Renal pelvis (tissue), 4 donors: Measurements from ENCODE around the gene TPCN1. TPM values are rescaled to one million over a fixed set of nuclear protein-coding genes. Genes with fewer than 3 reads are reported as not detected.

Source experiments
- DNase-seq: peaks from one replicate; pipeline ENCODE4 v3.0.0-alpha.2; 2013
- polyA plus RNA-seq, 3 donors: library from polyadenylated mRNA; unstranded; fragments of 120-200 nt; gene quantifications; one replicate each; pipeline ENCODE4 v1.2.1, GENCODE V29; 2013; ENCODE audit not compliant: insufficient read length in 3 of 3

The TPCN1 gene
- polyA plus RNA-seq, 3 donors = 32.7 to 49.4 (median 47.8) TPM

DNA sequence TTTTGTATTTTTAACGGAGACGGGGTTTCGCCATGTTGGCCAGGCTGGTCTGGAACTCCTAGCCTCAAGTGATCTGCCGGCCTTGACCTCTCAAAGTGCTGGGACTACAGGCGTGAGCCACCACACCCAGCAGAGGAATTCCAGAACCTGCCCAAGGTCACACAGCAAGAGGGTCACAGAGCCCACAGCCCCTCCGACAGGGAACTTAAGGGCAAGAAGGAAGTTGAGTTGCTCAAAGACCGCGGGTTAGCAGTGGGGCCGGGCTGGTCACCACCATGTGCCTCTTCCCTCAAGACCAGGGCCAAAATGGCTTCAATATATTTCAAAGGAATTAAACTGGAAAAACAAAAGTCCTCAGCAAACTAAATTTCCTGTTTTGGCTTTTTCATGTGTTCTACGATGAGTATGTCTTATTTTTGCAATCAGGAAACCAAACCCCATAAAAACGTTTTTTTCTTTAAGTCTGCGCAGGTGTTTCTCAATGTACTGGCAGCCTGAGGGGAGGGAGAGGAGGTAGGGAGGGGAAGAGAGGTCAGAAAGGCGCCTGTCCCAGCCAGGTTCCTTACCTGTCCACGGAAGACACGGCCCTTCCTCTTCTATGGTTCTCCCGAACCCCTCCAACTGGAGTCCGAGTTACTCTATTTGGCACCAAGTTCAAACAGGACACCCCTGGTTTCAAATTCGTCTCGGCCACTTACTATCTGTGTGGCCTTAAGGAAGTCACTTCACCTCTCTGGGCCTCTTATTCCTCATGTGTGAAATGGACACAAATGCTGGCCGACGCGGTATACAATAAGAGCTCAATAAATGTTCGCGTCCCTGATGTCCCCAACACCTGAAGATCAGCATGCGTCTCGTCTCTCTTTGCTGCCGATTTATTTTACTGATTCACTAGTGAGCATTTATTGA, 112.9 kb downstream of the TPCN1 start:
- no peak for DNase-seq

DNA sequence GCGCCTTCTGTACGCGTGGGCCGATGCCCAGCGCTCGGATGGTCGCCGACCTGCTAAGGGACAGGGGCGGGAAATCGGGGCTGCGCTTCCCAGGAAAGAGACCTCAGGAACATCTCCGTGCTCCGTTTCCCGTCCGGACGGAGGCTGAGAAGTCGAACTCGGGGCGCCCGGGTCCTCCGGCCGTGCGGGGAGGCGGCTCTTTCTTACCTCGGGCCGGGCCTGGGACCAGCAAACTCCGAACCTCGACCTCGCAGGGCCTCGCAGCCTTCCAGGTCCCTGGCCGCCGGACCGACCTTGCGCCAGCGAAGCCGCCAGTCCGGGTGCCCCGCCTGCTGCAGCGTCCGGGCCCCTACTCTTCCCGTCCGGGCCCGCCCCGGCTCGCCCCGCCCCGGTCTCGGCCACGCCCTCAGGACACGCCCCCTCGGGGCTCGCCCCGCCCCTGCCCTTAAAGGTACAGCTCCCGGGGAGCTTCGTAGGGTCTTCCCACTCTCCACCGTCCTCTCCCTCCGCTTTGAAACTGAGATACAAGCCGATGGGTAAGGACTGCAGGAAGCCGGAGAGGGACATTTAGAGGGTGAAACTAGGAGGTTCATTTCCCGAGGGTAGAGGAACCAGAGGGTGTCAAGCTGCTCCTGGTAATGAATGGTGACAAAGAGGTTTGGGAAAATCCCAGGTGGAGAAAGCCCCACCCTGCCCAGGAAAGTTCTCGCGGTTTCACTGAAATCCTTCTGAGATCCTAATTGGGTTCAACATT, 113.7 kb downstream of the TPCN1 start, which contains the start of gene SLC8B1:
SLC8B1 (minus strand) TSS at position 324 of the 754 bp plus-strand sequence. CDS start 2,231 bp downstream, outside the sequence.
- peak; percentile 76 for DNase-seq

DNA sequence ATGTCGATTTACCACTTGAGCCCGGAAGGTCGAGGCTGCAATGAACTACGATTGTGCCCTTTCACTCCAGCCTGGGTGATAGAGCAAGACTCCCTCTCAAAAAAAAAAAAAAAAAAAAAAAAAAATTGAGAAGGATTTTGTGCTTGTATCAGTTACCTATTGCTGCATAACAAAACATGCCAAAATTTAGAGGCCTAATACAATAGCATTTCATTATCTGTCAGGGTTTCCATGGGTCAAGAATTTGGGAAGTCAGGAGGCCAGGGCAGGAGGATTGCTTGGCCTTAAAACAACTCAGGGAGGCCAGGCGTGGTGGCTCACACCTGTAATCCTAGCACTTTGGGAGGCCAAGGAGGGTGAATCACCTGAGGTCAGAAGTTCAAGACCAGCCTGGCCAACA, 118.3 kb downstream of the TPCN1 start:
- no peak for DNase-seq

DNA sequence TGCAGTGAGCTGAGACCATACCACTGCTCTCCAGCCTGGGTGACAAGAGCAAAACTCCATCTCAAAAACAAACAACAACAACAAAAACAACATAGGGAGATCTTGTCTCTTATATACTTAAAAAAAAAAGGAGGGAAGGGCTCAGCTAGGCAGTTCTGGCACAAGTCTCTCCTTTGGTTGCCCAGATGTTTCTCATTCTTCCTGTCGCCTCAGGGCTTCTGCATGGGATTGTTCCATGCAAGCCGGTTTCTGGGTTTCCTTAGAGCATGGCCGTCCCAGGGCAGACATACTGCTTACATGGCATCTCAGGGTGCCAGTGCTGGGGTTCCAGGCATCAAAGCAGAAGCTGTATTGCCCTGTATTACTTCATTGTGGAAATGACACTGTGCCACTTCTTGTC, 118.8 kb downstream of the TPCN1 start:
- DNase-seq = no peak

DNA sequence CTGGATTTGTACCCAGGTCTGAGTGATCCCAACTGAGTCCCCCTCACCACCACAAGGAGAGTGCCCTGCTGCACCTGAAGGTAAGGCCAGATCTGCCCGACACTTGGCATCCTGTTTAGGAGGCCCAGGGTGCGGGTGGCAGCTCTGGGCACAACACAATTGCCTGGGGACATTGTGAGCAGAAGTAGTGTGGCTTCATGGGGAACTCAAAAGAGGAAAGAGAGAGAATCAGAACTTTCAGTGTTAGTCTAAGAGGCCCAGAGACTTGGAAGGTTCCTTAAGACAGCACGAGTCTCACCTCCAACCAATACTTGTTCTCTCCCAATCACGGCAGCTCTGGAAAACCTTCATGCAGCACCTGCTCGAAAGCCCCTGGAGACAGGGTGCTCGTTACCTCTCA, 120.3 kb downstream of the TPCN1 start:
- DNase-seq = no peak

DNA sequence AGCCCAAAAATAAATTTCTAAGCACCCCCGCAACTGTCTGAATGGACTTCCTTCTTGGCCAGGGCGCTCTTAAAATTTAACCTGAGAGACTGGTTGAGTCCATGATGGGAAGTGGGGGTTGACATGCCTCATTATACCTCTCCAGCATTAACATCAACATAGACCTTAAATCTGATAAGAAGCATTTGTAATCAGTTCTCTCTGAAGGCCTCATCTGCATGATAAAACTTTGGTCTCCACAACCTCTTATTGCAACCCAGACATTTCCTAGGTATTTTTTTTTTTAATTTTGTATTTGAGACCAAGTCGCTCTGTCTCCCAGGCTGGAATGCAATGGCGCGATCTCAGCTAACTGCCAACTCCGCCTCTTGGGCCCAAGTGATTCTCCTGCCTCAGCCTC, 124.1 kb downstream of the TPCN1 start:
- no peak for DNase-seq

DNA sequence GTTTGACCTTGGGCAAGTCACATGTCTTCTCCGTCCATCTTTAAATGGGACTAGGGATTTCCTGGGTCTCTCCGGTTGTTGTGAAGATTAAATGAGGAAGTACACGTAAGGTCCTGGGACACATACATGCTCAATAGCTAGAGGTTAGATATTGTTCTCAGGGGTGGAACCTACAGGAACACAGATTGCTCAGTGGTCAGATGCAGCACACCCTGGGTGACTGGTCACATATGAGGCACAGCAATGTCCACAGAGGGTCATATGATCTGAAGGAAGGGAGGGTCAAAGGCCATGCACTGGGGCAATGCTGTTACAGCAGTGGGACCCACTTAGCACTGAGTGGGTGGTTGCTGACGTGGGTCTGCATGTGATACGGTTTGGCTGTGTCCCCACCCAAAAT, 125.1 kb downstream of the TPCN1 start:
- DNase-seq = no peak

DNA sequence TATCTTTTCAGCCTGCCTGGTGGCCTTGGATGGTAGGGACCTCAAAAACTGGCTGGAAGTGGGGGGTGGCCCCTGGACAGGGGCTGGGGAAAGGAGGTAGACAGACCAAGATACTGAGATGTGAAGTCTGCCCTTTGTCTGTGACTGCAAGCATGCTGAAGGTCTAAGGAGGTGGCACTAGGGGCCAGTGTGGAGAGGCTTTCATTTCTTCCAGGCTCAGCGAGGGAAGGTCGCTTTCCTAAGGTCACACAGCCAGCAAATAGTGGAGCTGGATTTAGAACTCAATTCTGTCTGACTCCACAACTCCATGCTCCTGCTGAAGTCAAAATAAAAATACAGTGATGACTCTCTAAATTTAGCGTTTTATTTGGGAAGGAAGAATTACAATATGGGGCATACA, 125.8 kb downstream of the TPCN1 start:
- no peak for DNase-seq

DNA sequence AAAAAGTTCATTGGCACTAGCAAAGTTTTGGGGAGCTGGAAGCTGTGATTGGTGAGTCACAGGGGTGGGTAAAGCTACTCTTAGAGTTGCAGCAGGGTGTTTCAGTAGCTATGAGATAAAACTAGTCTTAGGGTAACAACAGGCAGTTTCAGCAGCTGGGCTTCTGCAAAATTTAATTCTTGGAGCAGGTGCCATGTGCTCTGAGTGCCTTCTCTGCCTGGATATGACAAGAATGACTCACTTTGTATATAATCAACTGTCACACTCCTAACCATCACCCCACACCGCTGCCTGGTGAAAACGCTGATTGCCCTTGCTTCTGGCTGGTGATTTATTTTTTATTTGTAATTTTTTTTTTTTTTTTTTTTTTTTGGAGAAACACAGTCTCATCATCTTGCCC, 126.6 kb downstream of the TPCN1 start:
- no peak for DNase-seq

Other genes starting within 250 kb of the TPCN1 start
- 1 to 10 TPM; 5.4 to 6.9 (median 6.0) TPM for gene OAS2, start 242.9 kb upstream of the TPCN1 start, polyA plus RNA-seq
- gene DTX1, start 164.7 kb upstream of the TPCN1 start, polyA plus RNA-seq = 10 to 100 TPM; 12.2 to 14.5 (median 13.6) TPM
- gene RASAL1, start 85.7 kb upstream of the TPCN1 start, polyA plus RNA-seq = 10 to 100 TPM in 1 of 3 donors, 1 to 10 TPM in 2; 8.7 to 10.6 (median 9.9) TPM
- gene CFAP73, start 71.7 kb upstream of the TPCN1 start, polyA plus RNA-seq = 1 to 10 TPM; 1.2 to 2.2 (median 1.4) TPM
- gene DDX54, start 36.0 kb upstream of the TPCN1 start, polyA plus RNA-seq = 100 to 1,000 TPM in 1 of 3 donors, 10 to 100 TPM in 2; 71.7 to 106 (median 97.1) TPM
- 10 to 100 TPM; 17.2 to 21.5 (median 20.5) TPM for gene RITA1, start 35.7 kb upstream of the TPCN1 start, polyA plus RNA-seq
- gene SLC8B1, start 113.6 kb downstream of the TPCN1 start, polyA plus RNA-seq = 10 to 100 TPM; 14.2 to 20.6 (median 14.9) TPM
- gene PLBD2, start 137.1 kb downstream of the TPCN1 start, polyA plus RNA-seq = 10 to 100 TPM; 16.6 to 23.0 (median 21.8) TPM
- under 1 TPM; 0.19 to 0.53 (median 0.45) TPM for gene SDS, start 182.4 kb downstream of the TPCN1 start, polyA plus RNA-seq
- gene SDSL, start 200.9 kb downstream of the TPCN1 start, polyA plus RNA-seq = 10 to 100 TPM; 15.4 to 18.2 (median 16.2) TPM